ENCODE measurements around the gene CPAMD8.
"Not testable (repeated sequence)": the region's sequence is repeated elsewhere in the genome, so short reads cannot be mapped to it uniquely, and the experiment has no call there.

CPAMD8 gene

GRCh38 chr19:16889366-16889882 lies 137.2 kb downstream of the CPAMD8 start:
- DNase-seq = no peak

GRCh38 chr19:16888629-16889365 lies 137.8 kb downstream of the CPAMD8 start, which contains the start of gene F2RL3:
Gene F2RL3, plus strand, starts transcription at chr19:16888999. Its CDS starts 191 bp downstream, at chr19:16889190.
- peak; percentile 7 for DNase-seq

GRCh38 chr19:16887353-16888265 lies 139.0 kb downstream of the CPAMD8 start:
- DNase-seq = no peak

- no peak for DNase-seq
Observed at GRCh38 chr19:16886305-16886880, 140.2 kb downstream of the CPAMD8 start.

GRCh38 chr19:16885166-16885565 lies 141.4 kb downstream of the CPAMD8 start:
- DNase-seq = no peak

- DNase-seq = no peak
Observed at GRCh38 chr19:16883522-16883921, 143.1 kb downstream of the CPAMD8 start.

GRCh38 chr19:16882146-16882545 lies 144.5 kb downstream of the CPAMD8 start:
- no peak for DNase-seq

GRCh38 chr19:16880884-16881554 lies 145.6 kb downstream of the CPAMD8 start:
- no peak for DNase-seq

- DNase-seq = no peak
Observed at GRCh38 chr19:16878181-16878965, 148.2 kb downstream of the CPAMD8 start.

GRCh38 chr19:16877581-16877980 lies 149.0 kb downstream of the CPAMD8 start:
- no peak for DNase-seq

GRCh38 chr19:16876904-16877361 lies 149.7 kb downstream of the CPAMD8 start:
- no peak for DNase-seq

- peak; percentile 29 for DNase-seq
Observed at GRCh38 chr19:16875584-16876555, 150.7 kb downstream of the CPAMD8 start.

GRCh38 chr19:16874978-16875299 lies 151.7 kb downstream of the CPAMD8 start:
- DNase-seq = not testable (repeated sequence)

GRCh38 chr19:16874250-16874977 lies 152.2 kb downstream of the CPAMD8 start:
- DNase-seq = no peak

GRCh38 chr19:16873594-16873993 lies 153.0 kb downstream of the CPAMD8 start:
- no peak for DNase-seq

- DNase-seq = no peak
Observed at GRCh38 chr19:16872728-16873127, 153.9 kb downstream of the CPAMD8 start.

GRCh38 chr19:16871871-16872270 lies 154.7 kb downstream of the CPAMD8 start:
- DNase-seq = no peak

- no peak for DNase-seq
Observed at GRCh38 chr19:16869331-16869972, 157.2 kb downstream of the CPAMD8 start.

GRCh38 chr19:16868423-16869130 lies 158.0 kb downstream of the CPAMD8 start:
- DNase-seq = no peak

Measured in CD4-positive, alpha-beta T cell treated with Interferon gamma for 1 hour (primary cell).